GM12878 (cell line): ENCODE results near the gene TAGLN3. TPM values are rescaled to one million over a fixed set of nuclear protein-coding genes. Genes with fewer than 3 reads are reported as not detected.

Source experiments
- ATAC-seq: fragments of 200-7000 bp; cut with Tn5 transposase; 3 replicates; pipeline ENCODE4 v1.9.1; 2020; ENCODE audit warnings: mild to moderate bottlenecking, moderate library complexity
- BruUV-seq: library from RNA; stranded (reverse); fragments of 400-500 nt; replicated peaks from 2 replicates; lab custom pipeline; 2021; lab: Mats Ljungman, UMichigan
- CTCF ChIA-PET: fragments of 300-600 bp; sonication (Branson Sonifier 250); formaldehyde crosslinking; extraction: SDS; loops from one replicate; lab custom pipeline; 2021; ENCODE audit warnings: inconsistent platforms; lab: Yijun Ruan, JAX
- POLR2A ChIA-PET: fragments of 350-600 bp; formaldehyde crosslinking; extraction: SDS; loops from one replicate; lab custom pipeline; 2021; ENCODE audit warnings: inconsistent platforms; lab: Charles Lee
- RAD21 ChIA-PET: fragments of 300-600 bp; sonication (Branson Sonifier 250); formaldehyde crosslinking; loops from one replicate; lab custom pipeline; 2023; ENCODE audit warnings: antibody characterized with exemption; ENCODE audit not compliant: unreplicated experiment; lab: Charles Lee
- SMC1A ChIA-PET: fragments of 300-600 bp; sonication (Branson Sonifier 250); formaldehyde crosslinking; loops from one replicate; lab custom pipeline; 2023; ENCODE audit not compliant: unreplicated experiment, uncharacterized antibody; lab: Charles Lee
- DNase-seq: peaks from one replicate; pipeline ENCODE4 v3.0.0-alpha.2; 2011; ENCODE audit warnings: low read depth, low spot score
- FAIRE-seq: peaks from 3 replicates; lab custom pipeline; 2011; peaks lifted over from hg19 to GRCh38; lab: Jason Lieb, UNC
- H2AFZ ChIP-seq: 2 replicates; pipeline ENCODE4 v1.6.0; 2011; ENCODE audit warnings: low read depth, low read length, control low read depth; ENCODE audit not compliant: control insufficient read depth
- H3K27ac ChIP-seq: 2 replicates; pipeline ENCODE4 v1.5.1; 2011; ENCODE audit warnings: control low read depth; ENCODE audit not compliant: control insufficient read depth, insufficient read depth
- H3K27me3 ChIP-seq, 2 experiments: replicated peaks in 1 of 2; 2 replicates each; pipeline versions ENCODE4 v1.6.0 to v1.6.1; 2011; ENCODE audit warnings: low read length in 1 of 2; ENCODE audit not compliant: control insufficient read depth in 2 of 2, insufficient read depth in 2 of 2
- H3K36me3 ChIP-seq, 2 experiments: 2 replicates each; pipeline ENCODE4 v1.5.1; 2011; ENCODE audit warnings: low read length in 1 of 2; ENCODE audit not compliant: control insufficient read depth in 2 of 2, insufficient read depth in 2 of 2
- H3K4me1 ChIP-seq: 2 replicates; pipeline ENCODE4 v1.6.1; 2011; ENCODE audit warnings: mild to moderate bottlenecking, low read length, moderate library complexity, mixed read lengths; ENCODE audit not compliant: control insufficient read depth, insufficient read depth
- H3K4me2 ChIP-seq: 2 replicates; pipeline ENCODE4 v1.6.0; 2011; ENCODE audit warnings: control low read depth; ENCODE audit not compliant: control insufficient read depth, insufficient read depth
- H3K4me3 ChIP-seq: fragments of 200-600 bp; sonication (generic); 2 replicates; pipeline ENCODE4 v1.5.1; 2016
- H3K79me2 ChIP-seq: 2 replicates; pipeline ENCODE4 v1.6.0; 2011; ENCODE audit warnings: low read length; ENCODE audit not compliant: control insufficient read depth, insufficient read depth
- H3K9ac ChIP-seq: 2 replicates; pipeline ENCODE4 v1.8.0; 2011; ENCODE audit warnings: low read length, control low read depth, mixed read lengths; ENCODE audit not compliant: control insufficient read depth, insufficient read depth
- H3K9me3 ChIP-seq: replicated peaks from 3 replicates; pipeline ENCODE4 v1.5.1; 2011; ENCODE audit warnings: mild to moderate bottlenecking, low read length; ENCODE audit not compliant: control insufficient read depth, insufficient read depth
- H4K20me1 ChIP-seq: 2 replicates; pipeline ENCODE4 v1.6.0; 2011; ENCODE audit not compliant: control insufficient read depth, insufficient read depth
- CHD2 ChIP-seq: IDR thresholded peaks from 2 replicates; pipeline ENCODE4 v1.6.1; 2011; ENCODE audit warnings: low read depth, low read length, improper control_type of control experiment, borderline replicate concordance
- DPF2 ChIP-seq: fragments of 450-650 bp; IDR thresholded peaks from 2 replicates; pipeline ENCODE4 v1.6.1; 2017; ENCODE audit warnings: mild to moderate bottlenecking
- FOS ChIP-seq: IDR thresholded peaks from 3 replicates; pipeline ENCODE4 v1.6.1; 2011; ENCODE audit warnings: borderline replicate concordance; ENCODE audit not compliant: insufficient read length; ENCODE audit errors: extremely low read depth
- KAT2A ChIP-seq: conservative IDR thresholded peaks from 2 replicates; pipeline ENCODE4 v1.6.1; 2011; ENCODE audit warnings: low read depth, low read length; ENCODE audit not compliant: control insufficient read depth
- LARP7 ChIP-seq: fragments of 450-650 bp; IDR thresholded peaks from 2 replicates; pipeline ENCODE4 v1.6.1; 2017; ENCODE audit warnings: mild to moderate bottlenecking
- MTA3 ChIP-seq: IDR thresholded peaks from 2 replicates; pipeline ENCODE4 v1.6.1; 2012; ENCODE audit warnings: low read length, inconsistent platforms, borderline replicate concordance
- POLR2A ChIP-seq: IDR thresholded peaks from 2 replicates; pipeline ENCODE4 v1.6.1; 2011; ENCODE audit warnings: low read depth, mild to moderate bottlenecking, low read length
- POLR2AphosphoS2 ChIP-seq: IDR thresholded peaks from 2 replicates; pipeline ENCODE4 v1.6.1; 2011; ENCODE audit warnings: low read depth, mild to moderate bottlenecking, low read length, improper control_type of control experiment, moderate library complexity
- RFX5 ChIP-seq: IDR thresholded peaks from 2 replicates; pipeline ENCODE4 v1.6.1; 2011; ENCODE audit warnings: low read depth, low read length, improper control_type of control experiment
- SP1 ChIP-seq: IDR thresholded peaks from one replicate; pipeline ENCODE4 v1.6.1; 2011; ENCODE audit warnings: low read depth, low read length
- SREBF2 ChIP-seq: IDR thresholded peaks from 2 replicates; pipeline ENCODE4 v1.6.1; 2012; ENCODE audit warnings: mild to moderate bottlenecking, low read length
- TCF3 ChIP-seq: IDR thresholded peaks from 2 replicates; pipeline ENCODE4 v1.6.1; 2012; ENCODE audit warnings: low read depth, mild to moderate bottlenecking, low read length, borderline replicate concordance; ENCODE audit not compliant: insufficient read depth
- TCF7 ChIP-seq: IDR thresholded peaks from 2 replicates; pipeline ENCODE4 v1.6.1; 2014; ENCODE audit warnings: antibody characterized with exemption, borderline replicate concordance
- ZZZ3 ChIP-seq: IDR thresholded peaks from 2 replicates; pipeline ENCODE4 v1.6.1; 2011; ENCODE audit warnings: low read depth; ENCODE audit not compliant: control insufficient read depth, insufficient read length
- WGBS: methylation state at CpG from one replicate; pipeline ENCODE4 v1.1.6; 2016; ENCODE audit warnings: low lambda C conversion rate; ENCODE audit not compliant: insufficient replicate concordance, insufficient coverage; ENCODE audit errors: missing lambda C conversion rate; 5-methylcytosine and 5-hydroxymethylcytosine counted together
- in situ Hi-C: fragments of 300-500 bp; cut with MboI; formaldehyde crosslinking; loops from 9 replicates; pipeline ENCODE4 v1.14.3; 2018; ENCODE audit warnings: mixed read lengths
- intact Hi-C: fragments of 100-400 bp; cut with micrococcal nuclease; formaldehyde crosslinking; loops from one replicate; pipeline ENCODE4 v1.14.2; 2022; ENCODE audit not compliant: unreplicated experiment
- polyA plus RNA-seq, 11 experiments: library from polyadenylated mRNA; depleted of rRNA in 4 of 11; unstranded in 6 of 11; stranded (reverse) in 5 of 11; fragments of >200 nt; fragmentation: Nextera tagmentation in 4 of 11; fragmentation: Illumina TruSeq in 1 of 11; extraction: Ambion mirVana in 4 of 11; extraction: Trizol in 1 of 11; gene quantifications; 1 replicate in 1 of 11; 2 replicates in 10 of 11; pipeline versions ENCODE4 v1.2.1 to v1.2.3, GENCODE V29; 2011 to 2016; ENCODE audit warnings: inconsistent platforms in 2 of 11, missing spikeins in 2 of 11, low read depth in 1 of 11
- total RNA-seq, 4 experiments: library from RNA; depleted of rRNA in 3 of 4; stranded (reverse); fragments of >200 nt in 3 of 4; fragmentation: Illumina TruSeq in 1 of 4; extraction: Trizol in 1 of 4; gene quantifications; 2 replicates each; pipeline versions ENCODE4 v1.2.1 to v1.2.3, GENCODE V29; 2013 to 2021
- TF ChIP-seq, protein P1 (sequence below): fragments of 450-650 bp; IDR thresholded peaks from 2 replicates; pipeline ENCODE4 v1.6.1; 2017; ENCODE audit warnings: low read depth, mild to moderate bottlenecking, moderate library complexity
- TF ChIP-seq, protein P2 (sequence below), 3 experiments: IDR thresholded peaks in 2 of 3; conservative IDR thresholded peaks in 1 of 3; 2 replicates each; pipeline ENCODE4 v1.5.1; 2011; ENCODE audit warnings: low read depth in 3 of 3, low read length in 3 of 3, mild to moderate bottlenecking in 3 of 3, control low read depth in 2 of 3, moderate library complexity in 2 of 3, inconsistent platforms in 1 of 3, mixed read lengths in 1 of 3; ENCODE audit not compliant: control insufficient read depth in 2 of 3, insufficient read depth in 1 of 3; ENCODE audit errors: extremely low read depth in 1 of 3

TAGLN3 gene
- total and polyA plus RNA-seq, 10 of the 15 experiments (the other 5 are each of a cell fraction or from before 2014, with no cell fraction given) = 0.06 to 0.53 (median 0.12) TPM; not detected in 3

GRCh38 chr3:112000367-112000771 is 1.6 kb downstream of the TAGLN3 start:
- H3K79me2 ChIP-seq = no peaks in the 10 kb centered on the region
- no TSS peak for BruUV-seq
- H3K36me3 ChIP-seq = no peaks in the 10 kb centered on the region
- in situ Hi-C loops = no loop called here
- peaks cover 0 to 2% of the 10 kb centered on the region in 2 experiments; a peak in 3 of 4 replicates for H3K27me3 ChIP-seq
- 69% methylated on average over 5 of the region's 5 CpGs for WGBS
- no peaks in the 10 kb centered on the region for H3K9me3 ChIP-seq
- CTCF ChIA-PET = interaction anchor here (0.8 to 15.4 kb wide), 7 partner anchors 9 to 43 kb away, joined by 3 to 467 read pairs (median 15); no protein-coding TSS in a partner anchor
- H4K20me1 ChIP-seq = no peaks in the 10 kb centered on the region
- RAD21 ChIA-PET = interaction anchor here (3.7 to 5.0 kb wide), 2 partner anchors 11 to 12 kb away, joined by 19 to 31 read pairs; no protein-coding TSS in a partner anchor
- no peak for ATAC-seq
- H3K4me1 ChIP-seq = peaks cover 6% of the 10 kb centered on the region; the same call in 1 of the 2 replicates
- SMC1A ChIA-PET = interaction anchor here (1.1 to 21.1 kb wide), 4 partner anchors 9 to 285 kb away, joined by 5 to 417 read pairs (median 47); partner anchors contain the start of gene ABHD10
- DNase-seq = no peak
- POLR2A ChIA-PET = no interaction called here
- no peak overlapping the region for H3K4me2 ChIP-seq
- no peak overlapping the region for H3K27ac ChIP-seq
- no peak overlapping the region for H3K9ac ChIP-seq
- TF ChIP-seq TCF7 (no peak), SREBF2 (no peak), SP1 (no peak), KAT2A (no peak), ZZZ3 (no peak), POLR2AphosphoS2 (no peak), LARP7 (no peak), DPF2 (no peak), POLR2A (no peak), FOS (no peak), CHD2 (no peak), RFX5 (no peak), MTA3 (no peak), TCF3 (no peak)
- TF ChIP-seq, protein P1, sequence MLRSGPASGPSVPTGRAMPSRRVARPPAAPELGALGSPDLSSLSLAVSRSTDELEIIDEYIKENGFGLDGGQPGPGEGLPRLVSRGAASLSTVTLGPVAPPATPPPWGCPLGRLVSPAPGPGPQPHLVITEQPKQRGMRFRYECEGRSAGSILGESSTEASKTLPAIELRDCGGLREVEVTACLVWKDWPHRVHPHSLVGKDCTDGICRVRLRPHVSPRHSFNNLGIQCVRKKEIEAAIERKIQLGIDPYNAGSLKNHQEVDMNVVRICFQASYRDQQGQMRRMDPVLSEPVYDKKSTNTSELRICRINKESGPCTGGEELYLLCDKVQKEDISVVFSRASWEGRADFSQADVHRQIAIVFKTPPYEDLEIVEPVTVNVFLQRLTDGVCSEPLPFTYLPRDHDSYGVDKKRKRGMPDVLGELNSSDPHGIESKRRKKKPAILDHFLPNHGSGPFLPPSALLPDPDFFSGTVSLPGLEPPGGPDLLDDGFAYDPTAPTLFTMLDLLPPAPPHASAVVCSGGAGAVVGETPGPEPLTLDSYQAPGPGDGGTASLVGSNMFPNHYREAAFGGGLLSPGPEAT = no peak
- TF ChIP-seq, protein P2, sequence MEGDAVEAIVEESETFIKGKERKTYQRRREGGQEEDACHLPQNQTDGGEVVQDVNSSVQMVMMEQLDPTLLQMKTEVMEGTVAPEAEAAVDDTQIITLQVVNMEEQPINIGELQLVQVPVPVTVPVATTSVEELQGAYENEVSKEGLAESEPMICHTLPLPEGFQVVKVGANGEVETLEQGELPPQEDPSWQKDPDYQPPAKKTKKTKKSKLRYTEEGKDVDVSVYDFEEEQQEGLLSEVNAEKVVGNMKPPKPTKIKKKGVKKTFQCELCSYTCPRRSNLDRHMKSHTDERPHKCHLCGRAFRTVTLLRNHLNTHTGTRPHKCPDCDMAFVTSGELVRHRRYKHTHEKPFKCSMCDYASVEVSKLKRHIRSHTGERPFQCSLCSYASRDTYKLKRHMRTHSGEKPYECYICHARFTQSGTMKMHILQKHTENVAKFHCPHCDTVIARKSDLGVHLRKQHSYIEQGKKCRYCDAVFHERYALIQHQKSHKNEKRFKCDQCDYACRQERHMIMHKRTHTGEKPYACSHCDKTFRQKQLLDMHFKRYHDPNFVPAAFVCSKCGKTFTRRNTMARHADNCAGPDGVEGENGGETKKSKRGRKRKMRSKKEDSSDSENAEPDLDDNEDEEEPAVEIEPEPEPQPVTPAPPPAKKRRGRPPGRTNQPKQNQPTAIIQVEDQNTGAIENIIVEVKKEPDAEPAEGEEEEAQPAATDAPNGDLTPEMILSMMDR (IDR thresholded peaks at IDR 0.05 in 2 of 3, conservative IDR thresholded peaks at IDR 0.05 in 1 of 3; ENCODE audit: control insufficient read depth in 2 of 3, extremely low read depth in 1 of 3, insufficient read depth in 1 of 3, low read depth in 3 of 3, low read length in 3 of 3) = no peak
- H3K4me3 ChIP-seq = no peak overlapping the region
- no peak for FAIRE-seq
- intact Hi-C loops = no loop called here
- H2AFZ ChIP-seq = no peak overlapping the region
